Measurements from ENCODE around the gene SIMC1. TPM values are rescaled to one million over a fixed set of nuclear protein-coding genes. Genes with fewer than 3 reads are reported as not detected.
"Not testable (repeated sequence)": the region's sequence is repeated elsewhere in the genome, so short reads cannot be mapped to it uniquely, and the experiment has no call there.

Gene SIMC1
- total and polyA plus RNA-seq, 8 donors: 6.1 to 58.3 (median 15.9) TPM

DNA sequence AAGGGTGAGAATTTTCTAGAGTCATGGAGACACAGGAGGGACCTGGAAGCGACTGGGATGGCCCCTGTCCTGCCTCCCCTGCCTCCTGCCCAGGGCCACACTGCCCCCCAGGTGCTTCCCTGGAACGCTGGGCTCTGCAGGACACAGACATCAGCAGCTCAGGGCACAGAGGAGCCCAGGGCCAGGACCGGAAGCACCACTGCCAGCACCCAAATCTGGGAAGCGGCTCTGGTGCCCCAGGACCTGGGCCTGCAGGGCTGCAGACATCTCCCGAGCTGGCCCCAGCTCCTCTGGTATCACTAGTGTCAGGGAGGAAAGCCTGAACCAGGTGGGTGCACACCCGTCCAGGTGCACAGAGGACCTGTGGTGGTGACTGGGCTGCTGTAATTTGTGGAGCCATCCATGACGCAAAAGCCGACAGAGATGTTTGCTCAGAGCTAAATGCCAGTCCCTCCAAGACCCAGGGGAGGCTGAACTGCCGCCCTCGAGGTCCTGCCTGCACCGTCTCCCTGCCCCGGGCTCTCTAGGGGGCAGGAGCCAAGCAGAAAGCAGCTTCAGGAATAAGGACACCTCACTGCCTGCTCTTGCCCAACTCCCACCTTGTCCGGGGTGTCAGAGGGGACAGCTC is 46.0 kb upstream of the SIMC1 start:
- intact Hi-C loops (cut with DNase I; ENCODE audit: low total_unique reads): no loop called here
- Histone ChIP-seq H3K4me3 (no peak overlapping the region), H3K9me3 (no peaks in the 10 kb centered on the region), H3K27me3 (peaks cover 0 to 42% (median 3%) of the 10 kb centered on the region in 3 donors), H3K36me3 (no peaks in the 10 kb centered on the region), H3K4me1 (peaks cover 0 to 18% (median 10%) of the 10 kb centered on the region in 4 donors), H3K27ac (no peak overlapping the region)
- TF ChIP-seq CTCF (IDR thresholded peaks at IDR 0.05) (no peak), POLR2A (IDR thresholded peaks at IDR 0.05) (no peak), POLR2AphosphoS5 (IDR thresholded peaks at IDR 0.05) (no peak), EP300 (IDR thresholded peaks at IDR 0.05) (no peak)
- WGBS, 5 donors: 70 to 90% (median 80%) methylated on average over 7 to 13 of the region's 13 CpGs
- DNase-seq: no peak

DNA sequence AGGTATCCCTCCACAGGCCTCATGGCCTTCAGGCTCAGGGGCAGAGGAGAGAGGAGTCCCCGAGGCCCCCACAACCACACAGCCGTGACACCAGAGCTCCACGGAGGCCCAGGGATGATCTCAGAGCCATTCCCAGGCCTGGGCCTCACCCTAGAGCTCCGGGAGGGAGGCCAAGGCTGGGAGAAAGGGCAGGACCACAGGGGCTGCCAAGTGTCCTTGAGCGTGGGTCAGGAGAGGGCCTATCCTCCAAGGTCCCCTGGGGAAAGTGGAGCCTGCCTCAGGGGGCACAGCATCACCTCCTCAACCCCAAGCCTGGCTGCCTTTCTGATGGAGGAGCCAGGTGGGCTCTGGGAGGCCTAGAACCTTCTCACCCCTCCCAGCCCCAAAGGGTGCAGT is 45.5 kb upstream of the SIMC1 start:
- 50 to 85% (median 63%) methylated on average over 4 to 5 of the region's 5 CpGs for WGBS, 5 donors
- H3K27ac ChIP-seq; H3K4me3 ChIP-seq; H3K9me3 ChIP-seq; intact Hi-C loops (cut with DNase I; ENCODE audit: low total_unique reads); H3K36me3 ChIP-seq; DNase-seq: not testable (repeated sequence)
- H3K4me1 ChIP-seq: peaks cover 0 to 24% (median 10%) of the 10 kb centered on the region in 4 donors
- H3K27me3 ChIP-seq: peaks cover 0 to 47% (median 3%) of the 10 kb centered on the region in 3 donors

- H3K4me1 ChIP-seq: peaks cover 0 to 27% (median 11%) of the 10 kb centered on the region in 4 donors
- H3K36me3 ChIP-seq; intact Hi-C loops (cut with DNase I; ENCODE audit: low total_unique reads); H3K9me3 ChIP-seq; DNase-seq; H3K27ac ChIP-seq: not testable (repeated sequence)
- peaks cover 0 to 54% (median 3%) of the 10 kb centered on the region in 3 donors for H3K27me3 ChIP-seq
- H3K4me3 ChIP-seq: peak overlapping the region in 1 of 4 donors; percentile 45
- WGBS, 5 donors: 71 to 87% (median 78%) methylated on average over 6 to 17 of the region's 17 CpGs
Measured at GRCh38 chr5:176193636-176194035, 44.6 kb upstream of the SIMC1 start.

GRCh38 chr5:176194238-176195083 is 43.8 kb upstream of the SIMC1 start:
- DNase-seq: peak; percentile 34 to 37
- intact Hi-C loops (cut with DNase I; ENCODE audit: low total_unique reads); H3K9me3 ChIP-seq; H3K27ac ChIP-seq; H3K36me3 ChIP-seq: not testable (repeated sequence)
- Histone ChIP-seq H3K27me3 (peaks cover 0 to 62% (median 8%) of the 10 kb centered on the region in 3 donors), H3K4me1 (peaks cover 0 to 35% (median 17%) of the 10 kb centered on the region in 4 donors), H3K4me3 (peak overlapping the region; percentile 33 to 45 (median 34))
- WGBS, 5 donors: 0 to 8% (median 4%) methylated on average over 4 to 49 of the region's 67 CpGs

DNA sequence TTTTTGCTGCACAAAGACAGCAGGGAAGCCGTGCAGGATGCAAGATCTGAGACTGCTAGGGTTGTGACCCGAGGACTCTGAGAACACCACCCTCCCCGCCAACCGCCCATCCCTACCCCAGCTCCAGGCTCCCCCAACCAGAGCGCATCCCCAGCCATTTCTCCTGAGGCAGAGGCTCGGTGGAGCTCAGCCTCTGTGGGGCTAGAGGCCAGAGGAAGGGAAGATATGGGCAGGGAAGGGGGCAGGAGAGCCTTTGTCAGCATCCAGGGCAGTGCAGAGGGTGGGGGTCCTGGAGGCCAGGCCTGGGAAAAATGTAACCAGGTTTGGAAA is 43.2 kb upstream of the SIMC1 start:
- H3K9me3 ChIP-seq; H3K36me3 ChIP-seq; DNase-seq; intact Hi-C loops (cut with DNase I; ENCODE audit: low total_unique reads); H3K4me3 ChIP-seq; H3K27ac ChIP-seq: not testable (repeated sequence)
- Histone ChIP-seq H3K27me3 (peaks cover 0 to 68% (median 9%) of the 10 kb centered on the region in 3 donors), H3K4me1 (peaks cover 0 to 41% (median 18%) of the 10 kb centered on the region in 4 donors)
- whole genome bisulfite sequencing, 5 donors: 26 to 40% (median 37%) methylated on average over 4 to 6 of the region's 6 CpGs

- H3K27ac ChIP-seq; H3K9me3 ChIP-seq; H3K4me3 ChIP-seq; H3K36me3 ChIP-seq; intact Hi-C loops (cut with DNase I; ENCODE audit: low total_unique reads); DNase-seq: not testable (repeated sequence)
- peaks cover 0 to 42% (median 18%) of the 10 kb centered on the region in 4 donors for H3K4me1 ChIP-seq
- 15 to 59% (median 49%) methylated on average over 3 to 7 of the region's 8 CpGs for WGBS, 5 donors
- H3K27me3 ChIP-seq: peaks cover 0 to 73% (median 9%) of the 10 kb centered on the region in 3 donors
Measured at GRCh38 chr5:176195487-176196207, 42.6 kb upstream of the SIMC1 start.

DNA sequence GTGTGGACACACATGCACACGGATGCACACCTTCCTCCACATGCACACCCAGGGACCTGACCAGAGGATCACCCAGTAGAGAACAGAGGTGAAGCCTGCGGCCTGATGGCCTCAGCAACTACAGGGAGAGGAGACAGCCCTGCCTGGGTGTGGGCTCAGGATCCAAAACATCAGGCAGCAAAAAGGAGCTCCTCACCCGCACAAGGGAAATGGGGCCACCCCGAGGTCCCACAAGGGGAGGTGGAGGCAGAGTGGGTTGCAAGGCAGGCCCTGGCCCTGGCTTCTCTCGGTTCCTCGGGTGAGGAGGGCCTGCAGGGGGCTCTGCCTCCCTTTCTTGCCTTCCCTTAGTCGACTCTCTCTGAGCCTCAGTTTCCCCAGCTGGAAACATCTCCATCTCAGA is 41.4 kb upstream of the SIMC1 start:
- H3K9me3 ChIP-seq; DNase-seq; H3K36me3 ChIP-seq; intact Hi-C loops (cut with DNase I; ENCODE audit: low total_unique reads); H3K27ac ChIP-seq; H3K4me3 ChIP-seq: not testable (repeated sequence)
- peaks cover 0 to 68% (median 9%) of the 10 kb centered on the region in 3 donors for H3K27me3 ChIP-seq
- peaks cover 0 to 42% (median 18%) of the 10 kb centered on the region in 4 donors for H3K4me1 ChIP-seq
- WGBS, 5 donors: 75 to 87% (median 80%) methylated on average over 4 to 6 of the region's 7 CpGs

- intact Hi-C loops (cut with DNase I; ENCODE audit: low total_unique reads); DNase-seq: not testable (repeated sequence)
Measured at GRCh38 chr5:176197234-176197858, 40.9 kb upstream of the SIMC1 start.

GRCh38 chr5:176198299-176198698 is 39.9 kb upstream of the SIMC1 start:
- H3K4me3 ChIP-seq; H3K9me3 ChIP-seq; H3K27ac ChIP-seq; intact Hi-C loops (cut with DNase I; ENCODE audit: low total_unique reads); DNase-seq; H3K36me3 ChIP-seq: not testable (repeated sequence)
- H3K4me1 ChIP-seq: peaks cover 0 to 42% (median 18%) of the 10 kb centered on the region in 4 donors
- 15 to 83% (median 70%) methylated on average over 1 to 2 of the region's 2 CpGs for WGBS, 5 donors
- H3K27me3 ChIP-seq: peaks cover 0 to 56% (median 9%) of the 10 kb centered on the region in 3 donors

More at GRCh38 chr5:176197234-176197858, 40.9 kb upstream of the SIMC1 start:
- H3K4me1 ChIP-seq: peaks cover 0 to 42% (median 18%) of the 10 kb centered on the region in 4 donors
- not testable (repeated sequence) for H3K36me3 ChIP-seq, H3K4me3 ChIP-seq, H3K9me3 ChIP-seq, H3K27ac ChIP-seq
- 22 to 36% (median 34%) methylated on average over 5 to 6 of the region's 6 CpGs for WGBS, 5 donors
- peaks cover 0 to 63% (median 9%) of the 10 kb centered on the region in 3 donors for H3K27me3 ChIP-seq

Data from stomach (tissue), 9 donors.